Measurements from ENCODE around the gene DTX1. TPM values are rescaled to one million over a fixed set of nuclear protein-coding genes. Genes with fewer than 3 reads are reported as not detected.

The DTX1 gene
- total and polyA plus RNA-seq, 4 donors = 0.15 to 4.8 (median 2.3) TPM

DNA sequence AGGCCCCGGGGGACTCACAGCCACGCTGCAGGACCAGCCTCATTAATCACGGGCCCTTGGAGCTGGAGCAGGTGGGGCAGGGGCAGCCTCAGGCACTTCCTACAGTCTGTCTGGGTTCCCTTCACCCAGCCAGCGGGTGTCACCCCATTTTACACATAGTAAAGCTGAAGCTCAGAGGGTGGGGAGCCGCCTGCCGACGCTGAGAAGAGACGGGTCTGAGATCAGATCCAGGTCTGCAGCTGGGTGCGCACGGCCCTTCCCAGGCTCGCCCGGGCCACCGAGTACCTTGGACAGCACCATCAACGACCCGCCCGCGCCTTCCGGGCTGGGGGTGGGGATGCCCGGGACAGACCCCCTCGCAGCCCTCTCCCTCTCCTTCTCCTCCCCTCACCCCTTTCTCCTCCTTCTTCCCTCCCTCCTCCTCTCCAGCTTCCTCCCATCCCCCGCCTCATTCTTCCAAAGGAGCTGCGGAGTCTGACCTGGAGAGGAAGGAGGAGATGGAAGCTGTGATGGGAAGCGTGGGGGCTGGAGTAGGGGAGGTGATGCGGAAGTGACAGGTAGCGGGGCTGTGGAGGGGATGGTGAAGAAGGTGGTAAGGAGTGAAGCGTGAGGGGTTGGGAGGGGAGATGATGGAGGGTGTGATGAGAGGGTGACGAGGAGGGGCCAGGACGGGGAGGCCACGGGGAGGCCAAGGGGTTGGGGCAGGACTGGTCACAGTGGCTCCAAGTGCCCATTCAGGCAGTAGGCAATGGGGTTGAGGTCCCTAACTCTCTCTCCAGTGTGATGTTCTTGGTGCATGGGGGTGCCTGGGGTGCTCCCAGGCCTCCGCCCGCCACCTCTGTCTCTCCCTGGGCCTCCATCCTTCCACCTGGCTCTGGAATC, 8.8 kb downstream of the DTX1 start:
- intact Hi-C loops (cut with DNase I) = no loop called here
- H3K4me3 ChIP-seq (ENCODE audit: low read length in 2 of 2) = no peak overlapping the region
- no peaks in the 10 kb centered on the region for H3K9me3 ChIP-seq (ENCODE audit: control insufficient read depth, low read length)
- peaks cover 0 to 3% of the 10 kb centered on the region in 2 donors for H3K27me3 ChIP-seq (ENCODE audit: control insufficient read depth in 1 of 2, insufficient read depth in 2 of 2, low read length in 1 of 2)
- WGBS, 2 donors = 16 to 20% methylated on average over 31 of the region's 31 CpGs
- no peak overlapping the region for H3K27ac ChIP-seq (ENCODE audit: low read depth in 1 of 2, low read length in 2 of 2)
- no peak for DNase-seq
- no peaks in the 10 kb centered on the region for H3K36me3 ChIP-seq (ENCODE audit: control insufficient read depth in 1 of 2, insufficient read depth in 2 of 2, low read length in 1 of 2)
- no peak for ATAC-seq (ENCODE audit: low FRiP score)
- no peaks in the 10 kb centered on the region for H3K4me1 ChIP-seq (ENCODE audit: control insufficient read depth in 1 of 2, insufficient read depth in 2 of 2, low read length in 2 of 2)

DNA sequence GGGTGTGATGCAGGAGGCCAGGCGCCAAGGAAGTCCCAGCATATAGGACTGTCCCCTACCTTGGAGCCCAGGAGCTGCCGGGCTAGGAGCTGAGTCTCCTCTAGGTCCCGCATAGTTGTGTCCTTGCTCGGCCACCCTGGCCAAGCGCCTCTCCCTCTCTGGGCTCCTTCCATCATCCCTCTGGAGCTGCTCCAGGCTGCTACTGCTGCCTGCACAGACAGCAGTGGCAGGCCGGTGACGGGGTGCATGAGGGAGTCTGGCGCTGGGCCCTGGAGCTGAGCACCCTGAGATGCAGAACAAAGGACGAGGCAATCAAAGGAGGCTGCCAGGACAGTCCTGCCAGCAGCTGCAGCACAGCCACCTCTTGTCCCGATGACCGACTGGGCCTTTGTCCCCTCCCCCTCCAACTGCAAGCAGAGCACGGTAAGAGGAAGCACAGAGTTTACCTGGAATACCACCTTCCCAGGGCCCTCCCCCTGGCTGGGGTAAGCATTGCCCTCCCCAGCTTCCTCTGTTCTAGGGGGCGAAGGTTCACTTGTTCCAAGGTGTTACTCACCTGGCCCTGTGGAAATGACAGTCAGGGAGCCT, 10.4 kb downstream of the DTX1 start:
- Histone ChIP-seq H3K4me1 (ENCODE audit: control insufficient read depth in 1 of 2, insufficient read depth in 2 of 2, low read length in 2 of 2) (no peaks in the 10 kb centered on the region), H3K9me3 (ENCODE audit: control insufficient read depth, low read length) (no peaks in the 10 kb centered on the region), H3K4me3 (ENCODE audit: low read length in 2 of 2) (no peak overlapping the region), H3K27ac (ENCODE audit: low read depth in 1 of 2, low read length in 2 of 2) (no peak overlapping the region), H3K27me3 (ENCODE audit: control insufficient read depth in 1 of 2, insufficient read depth in 2 of 2, low read length in 1 of 2) (peaks cover 0 to 3% of the 10 kb centered on the region in 2 donors), H3K36me3 (ENCODE audit: control insufficient read depth in 1 of 2, insufficient read depth in 2 of 2, low read length in 1 of 2) (no peaks in the 10 kb centered on the region)
- intact Hi-C loops (cut with DNase I) = no loop called here
- 42 to 50% methylated on average over 13 of the region's 13 CpGs for WGBS, 2 donors
- no peak for DNase-seq
- ATAC-seq (ENCODE audit: low FRiP score) = no peak

DNA sequence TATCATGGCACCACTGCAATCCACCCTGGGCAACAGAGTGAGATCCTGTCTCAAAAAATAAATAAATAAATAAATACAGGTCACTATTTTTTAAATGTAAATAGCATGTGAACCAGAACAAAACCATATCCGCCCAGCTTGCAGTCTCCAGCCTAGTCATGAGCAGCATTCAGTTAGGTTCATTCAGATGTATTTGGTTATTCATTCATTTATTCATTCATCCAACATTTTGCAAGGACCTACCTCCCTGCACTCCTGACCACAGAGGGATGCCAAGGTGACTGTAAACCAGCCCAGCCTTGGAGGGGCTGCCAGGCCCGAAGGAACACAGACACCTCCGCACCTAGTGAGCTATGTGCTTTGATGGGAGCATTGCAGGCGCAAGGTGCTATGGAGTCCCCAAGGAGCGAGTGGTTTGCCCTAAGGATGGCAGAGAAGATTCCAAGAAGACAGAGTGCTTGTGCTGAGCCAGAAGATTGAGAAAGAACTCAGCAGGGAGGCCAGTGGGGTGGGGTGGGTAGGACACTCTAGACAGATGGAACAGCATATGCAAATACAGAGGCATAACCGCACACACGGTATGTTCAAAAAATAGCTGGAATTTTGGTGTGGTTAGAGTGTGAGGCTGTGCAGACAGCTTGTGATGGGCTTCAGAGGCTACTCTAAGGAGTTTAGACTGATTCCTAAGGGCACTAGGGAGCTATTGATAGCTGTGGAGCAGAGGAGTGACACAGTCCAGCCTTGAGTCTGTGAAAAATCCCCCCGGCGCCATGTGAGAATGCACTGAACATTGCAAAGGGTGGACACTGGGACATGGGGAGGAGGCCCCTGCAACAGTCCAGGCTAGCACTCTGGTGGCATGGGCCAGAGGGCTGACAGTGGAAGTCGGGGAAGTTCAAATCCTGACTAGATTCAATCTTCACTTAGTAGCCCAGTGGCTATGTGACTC, 11.7 kb downstream of the DTX1 start:
- no peak for ATAC-seq (ENCODE audit: low FRiP score)
- no peaks in the 10 kb centered on the region for H3K36me3 ChIP-seq (ENCODE audit: control insufficient read depth in 1 of 2, insufficient read depth in 2 of 2, low read length in 1 of 2)
- H3K9me3 ChIP-seq (ENCODE audit: control insufficient read depth, low read length) = no peaks in the 10 kb centered on the region
- no peak overlapping the region for H3K27ac ChIP-seq (ENCODE audit: low read depth in 1 of 2, low read length in 2 of 2)
- no peak for DNase-seq
- no peaks in the 10 kb centered on the region for H3K4me1 ChIP-seq (ENCODE audit: control insufficient read depth in 1 of 2, insufficient read depth in 2 of 2, low read length in 2 of 2)
- H3K4me3 ChIP-seq (ENCODE audit: low read length in 2 of 2) = no peak overlapping the region
- intact Hi-C loops (cut with DNase I) = no loop called here
- H3K27me3 ChIP-seq (ENCODE audit: control insufficient read depth in 1 of 2, insufficient read depth in 2 of 2, low read length in 1 of 2) = peaks cover 0 to 3% of the 10 kb centered on the region in 2 donors
- 84 to 86% methylated on average over 10 of the region's 10 CpGs for WGBS, 2 donors

DNA sequence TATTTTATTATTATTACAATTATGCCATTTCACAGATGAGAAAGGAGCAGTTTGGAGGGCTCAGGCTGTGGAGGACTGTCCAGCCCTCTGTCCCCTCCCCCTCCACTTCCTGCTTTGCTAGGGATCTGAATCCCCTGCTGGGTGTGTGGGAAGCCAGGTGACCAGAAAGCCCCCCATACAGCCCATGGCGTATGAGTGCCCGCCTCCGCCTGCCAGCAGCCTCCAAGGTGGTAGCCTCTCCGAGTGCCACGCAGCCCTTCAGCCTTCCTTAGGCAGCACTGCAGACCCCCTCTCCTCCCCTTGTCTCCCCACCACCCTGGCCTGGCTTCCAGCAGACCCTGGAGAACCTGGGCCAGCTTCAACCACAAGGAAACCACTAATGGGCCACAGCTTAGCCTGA, 12.6 kb downstream of the DTX1 start:
- DNase-seq = no peak
- intact Hi-C loops (cut with DNase I) = no loop called here
- WGBS, 2 donors = 66 to 75% methylated on average over 5 of the region's 5 CpGs
- Histone ChIP-seq H3K27ac (ENCODE audit: low read depth in 1 of 2, low read length in 2 of 2) (no peak overlapping the region), H3K4me3 (ENCODE audit: low read length in 2 of 2) (no peak overlapping the region), H3K4me1 (ENCODE audit: control insufficient read depth in 1 of 2, insufficient read depth in 2 of 2, low read length in 2 of 2) (no peaks in the 10 kb centered on the region), H3K9me3 (ENCODE audit: control insufficient read depth, low read length) (no peaks in the 10 kb centered on the region), H3K27me3 (ENCODE audit: control insufficient read depth in 1 of 2, insufficient read depth in 2 of 2, low read length in 1 of 2) (peaks cover 0 to 3% of the 10 kb centered on the region in 2 donors), H3K36me3 (ENCODE audit: control insufficient read depth in 1 of 2, insufficient read depth in 2 of 2, low read length in 1 of 2) (no peaks in the 10 kb centered on the region)
- ATAC-seq (ENCODE audit: low FRiP score) = no peak

DNA sequence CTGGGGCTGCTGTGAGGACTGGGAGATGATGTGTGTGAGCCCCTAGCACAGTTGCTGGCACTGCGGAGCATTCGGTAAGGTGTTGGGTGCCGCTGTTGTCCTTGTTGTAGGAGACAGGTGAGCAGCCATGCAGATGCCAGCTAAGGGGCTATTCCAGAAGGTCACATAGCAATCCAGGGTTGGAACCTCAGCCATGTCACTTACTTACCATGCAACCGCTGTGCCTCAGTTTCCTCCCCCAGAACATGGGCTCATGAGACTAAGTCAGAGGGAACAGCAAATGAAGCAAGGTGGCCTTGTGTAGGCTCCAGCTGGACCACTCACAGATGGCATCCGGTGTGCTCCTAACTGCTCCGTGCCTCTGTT, 13.2 kb downstream of the DTX1 start:
- no peak overlapping the region for H3K27ac ChIP-seq (ENCODE audit: low read depth in 1 of 2, low read length in 2 of 2)
- no peaks in the 10 kb centered on the region for H3K9me3 ChIP-seq (ENCODE audit: control insufficient read depth, low read length)
- no peaks in the 10 kb centered on the region for H3K36me3 ChIP-seq (ENCODE audit: control insufficient read depth in 1 of 2, insufficient read depth in 2 of 2, low read length in 1 of 2)
- 90 to 93% methylated on average over 6 of the region's 6 CpGs for WGBS, 2 donors
- peaks cover 0 to 2% of the 10 kb centered on the region in 2 donors for H3K27me3 ChIP-seq (ENCODE audit: control insufficient read depth in 1 of 2, insufficient read depth in 2 of 2, low read length in 1 of 2)
- intact Hi-C loops (cut with DNase I) = no loop called here
- no peak overlapping the region for H3K4me3 ChIP-seq (ENCODE audit: low read length in 2 of 2)
- DNase-seq = no peak
- ATAC-seq (ENCODE audit: low FRiP score) = no peak
- H3K4me1 ChIP-seq (ENCODE audit: control insufficient read depth in 1 of 2, insufficient read depth in 2 of 2, low read length in 2 of 2) = no peaks in the 10 kb centered on the region

DNA sequence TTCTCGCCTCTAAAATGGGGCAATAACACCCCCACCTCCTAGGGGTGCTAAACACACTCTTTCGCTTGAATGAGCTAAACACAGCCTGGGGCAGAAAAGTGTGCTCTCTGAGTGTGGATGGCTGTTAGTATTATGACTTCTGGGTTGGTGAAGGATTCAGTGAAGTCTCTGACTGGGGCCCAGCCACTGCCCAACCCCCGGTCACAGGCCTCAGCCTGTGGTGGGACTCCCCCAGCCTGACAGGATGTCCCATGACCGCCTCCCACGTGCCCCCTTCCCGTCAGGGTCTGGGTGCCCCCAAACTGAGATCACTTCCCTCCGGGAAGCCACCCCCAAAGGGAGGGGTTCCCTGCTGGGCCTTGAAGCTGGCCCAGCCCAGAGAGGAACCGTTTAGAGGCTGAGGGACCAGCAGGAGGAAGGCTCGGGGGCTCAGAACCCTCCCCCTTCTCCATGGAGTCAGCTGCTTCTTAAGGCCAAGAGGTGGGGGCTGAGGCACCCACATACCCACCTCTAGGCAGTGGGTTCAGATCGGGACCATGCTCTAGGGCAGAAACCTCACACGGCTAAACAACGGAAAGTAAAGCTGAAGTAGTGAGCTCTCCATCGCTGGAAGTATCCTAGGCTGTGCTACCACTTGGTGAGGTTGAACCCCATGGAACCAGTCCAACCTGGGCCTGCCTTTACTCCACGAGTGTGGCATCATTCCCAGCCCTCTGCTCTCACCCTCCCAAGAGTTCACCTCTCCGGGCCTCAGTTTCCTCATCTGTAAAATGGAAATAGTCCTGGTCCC, 13.8 kb downstream of the DTX1 start:
- no peaks in the 10 kb centered on the region for H3K27me3 ChIP-seq (ENCODE audit: control insufficient read depth in 1 of 2, insufficient read depth in 2 of 2, low read length in 1 of 2)
- H3K4me1 ChIP-seq (ENCODE audit: control insufficient read depth in 1 of 2, insufficient read depth in 2 of 2, low read length in 2 of 2) = no peaks in the 10 kb centered on the region
- H3K9me3 ChIP-seq (ENCODE audit: control insufficient read depth, low read length) = no peaks in the 10 kb centered on the region
- no peak overlapping the region for H3K27ac ChIP-seq (ENCODE audit: low read depth in 1 of 2, low read length in 2 of 2)
- WGBS, 2 donors = 68 to 71% methylated on average over 15 of the region's 15 CpGs
- no peaks in the 10 kb centered on the region for H3K36me3 ChIP-seq (ENCODE audit: control insufficient read depth in 1 of 2, insufficient read depth in 2 of 2, low read length in 1 of 2)
- intact Hi-C loops (cut with DNase I) = no loop called here
- no peak overlapping the region for H3K4me3 ChIP-seq (ENCODE audit: low read length in 2 of 2)
- DNase-seq (peak in 1 of 2 donors; percentile 80), ATAC-seq (ENCODE audit: low FRiP score) (peak; percentile 7)

DNA sequence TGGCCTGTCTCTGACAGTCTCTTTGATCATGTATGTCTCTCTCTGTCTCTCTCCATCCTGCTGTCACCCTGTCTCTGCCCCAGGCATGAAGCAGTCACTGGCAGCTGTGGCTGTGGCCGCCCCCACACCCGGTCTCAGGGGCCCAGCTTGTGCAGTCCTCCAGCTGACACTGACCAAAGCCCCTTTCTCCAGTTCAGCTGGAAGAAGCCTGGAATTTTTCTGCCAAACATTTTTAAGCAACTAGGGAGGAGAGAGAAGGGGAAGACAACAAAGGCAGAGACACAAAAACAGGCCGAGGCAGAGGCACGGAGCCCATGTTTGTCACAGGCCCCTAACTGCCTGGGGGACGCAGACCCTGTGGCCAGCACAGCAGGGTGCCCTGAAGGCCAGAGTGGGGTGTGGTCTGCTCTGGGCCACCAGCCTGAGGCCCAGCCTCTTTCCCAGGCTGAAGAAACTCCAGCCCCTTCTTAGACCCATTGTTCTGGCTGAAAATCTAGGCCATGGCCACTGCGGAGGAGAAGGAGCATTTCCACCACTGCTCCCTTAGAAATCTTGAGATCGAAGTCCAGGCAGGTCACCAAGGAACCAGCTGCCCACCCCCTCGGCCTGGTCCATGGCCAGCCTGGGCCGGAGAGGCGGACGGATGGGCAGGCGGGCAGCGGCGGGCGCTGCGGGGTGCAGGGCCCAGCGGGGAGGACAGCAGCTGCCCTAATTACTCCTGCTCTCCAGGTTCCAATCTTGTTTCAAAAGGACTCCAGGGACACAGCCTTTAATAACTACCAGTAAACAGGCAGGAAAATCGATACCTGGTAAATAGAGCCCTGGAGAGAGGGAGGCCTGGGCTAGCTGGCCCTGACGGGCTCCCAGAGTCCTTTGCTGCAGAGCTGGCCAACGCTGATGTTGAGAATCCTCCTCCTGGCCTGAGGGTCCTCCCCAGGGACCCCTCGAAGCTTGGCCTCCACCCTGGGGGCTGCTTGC, 14.9 kb downstream of the DTX1 start:
- DNase-seq (no peak), ATAC-seq (ENCODE audit: low FRiP score) (peak; percentile 39)
- H3K4me3 ChIP-seq (ENCODE audit: low read length in 2 of 2) = no peak overlapping the region
- WGBS, 2 donors = 71 to 74% methylated on average over 21 of the region's 21 CpGs
- H3K4me1 ChIP-seq (ENCODE audit: control insufficient read depth in 1 of 2, insufficient read depth in 2 of 2, low read length in 2 of 2) = no peaks in the 10 kb centered on the region
- H3K9me3 ChIP-seq (ENCODE audit: control insufficient read depth, low read length) = no peaks in the 10 kb centered on the region
- H3K27me3 ChIP-seq (ENCODE audit: control insufficient read depth in 1 of 2, insufficient read depth in 2 of 2, low read length in 1 of 2) = no peaks in the 10 kb centered on the region
- intact Hi-C loops (cut with DNase I) = no loop called here
- no peaks in the 10 kb centered on the region for H3K36me3 ChIP-seq (ENCODE audit: control insufficient read depth in 1 of 2, insufficient read depth in 2 of 2, low read length in 1 of 2)
- H3K27ac ChIP-seq (ENCODE audit: low read depth in 1 of 2, low read length in 2 of 2) = no peak overlapping the region
